ENCODE measurements around the gene MCM5.

DNA sequence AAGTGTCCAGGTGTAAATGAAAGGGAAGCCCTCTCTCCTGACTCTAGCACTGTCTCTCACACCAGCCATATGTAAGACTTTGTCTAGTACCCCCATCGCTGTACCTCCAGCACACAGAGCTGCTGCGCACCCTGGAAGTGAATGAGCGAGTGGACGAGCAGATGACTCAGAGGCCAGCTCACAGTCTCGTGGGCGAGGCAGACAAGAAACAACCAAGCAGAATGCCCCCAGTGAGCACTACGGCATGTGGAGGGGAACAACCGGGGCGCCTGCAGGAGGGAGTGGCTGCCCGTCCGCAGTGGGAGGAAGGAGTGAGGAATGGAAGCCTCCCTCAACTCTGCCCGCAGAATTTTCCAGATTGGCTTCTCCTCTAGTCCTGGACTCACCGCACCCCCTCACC is 46.4 kb downstream of the MCM5 start:
- TF ChIP-seq, protein P1, sequence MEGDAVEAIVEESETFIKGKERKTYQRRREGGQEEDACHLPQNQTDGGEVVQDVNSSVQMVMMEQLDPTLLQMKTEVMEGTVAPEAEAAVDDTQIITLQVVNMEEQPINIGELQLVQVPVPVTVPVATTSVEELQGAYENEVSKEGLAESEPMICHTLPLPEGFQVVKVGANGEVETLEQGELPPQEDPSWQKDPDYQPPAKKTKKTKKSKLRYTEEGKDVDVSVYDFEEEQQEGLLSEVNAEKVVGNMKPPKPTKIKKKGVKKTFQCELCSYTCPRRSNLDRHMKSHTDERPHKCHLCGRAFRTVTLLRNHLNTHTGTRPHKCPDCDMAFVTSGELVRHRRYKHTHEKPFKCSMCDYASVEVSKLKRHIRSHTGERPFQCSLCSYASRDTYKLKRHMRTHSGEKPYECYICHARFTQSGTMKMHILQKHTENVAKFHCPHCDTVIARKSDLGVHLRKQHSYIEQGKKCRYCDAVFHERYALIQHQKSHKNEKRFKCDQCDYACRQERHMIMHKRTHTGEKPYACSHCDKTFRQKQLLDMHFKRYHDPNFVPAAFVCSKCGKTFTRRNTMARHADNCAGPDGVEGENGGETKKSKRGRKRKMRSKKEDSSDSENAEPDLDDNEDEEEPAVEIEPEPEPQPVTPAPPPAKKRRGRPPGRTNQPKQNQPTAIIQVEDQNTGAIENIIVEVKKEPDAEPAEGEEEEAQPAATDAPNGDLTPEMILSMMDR (IDR thresholded peaks at IDR 0.05): no peak
- TF ChIP-seq POLR2A (IDR thresholded peaks at IDR 0.05): no peak
